ENCODE results near the gene HEG1.

Gene HEG1

DNA sequence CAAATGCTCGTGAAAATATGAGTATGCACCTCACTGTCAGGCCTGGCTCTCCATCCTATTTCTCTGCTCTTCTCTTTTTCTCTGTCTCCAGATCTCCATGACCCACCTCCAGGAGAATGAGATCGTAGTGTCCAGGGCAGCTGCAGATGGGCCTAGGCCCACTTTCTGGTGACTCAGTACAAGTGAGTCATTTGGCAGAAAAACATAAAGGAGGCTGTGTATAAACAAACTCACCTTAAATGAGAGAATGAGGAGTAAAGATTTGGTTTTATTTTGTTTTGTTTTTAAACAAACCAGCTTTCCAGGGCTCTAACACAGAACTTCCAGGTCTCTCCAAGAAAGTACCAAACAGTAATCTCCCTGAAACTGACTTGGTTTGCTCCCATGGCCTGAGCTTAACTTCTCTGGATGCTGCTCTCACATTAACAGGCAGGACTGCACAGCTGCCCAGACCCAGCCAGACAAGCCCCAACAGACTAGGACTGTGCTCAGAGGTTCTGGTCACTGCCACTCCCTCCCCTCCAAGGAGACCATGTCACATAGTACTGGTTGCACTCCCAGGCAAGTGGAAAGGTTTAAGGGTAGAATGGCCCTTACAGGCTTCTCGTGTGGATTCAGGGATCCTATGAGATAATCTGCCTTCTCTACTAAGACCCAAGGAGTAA is 1.5 kb upstream of the HEG1 start:
- H3K4me1 ChIP-seq (ENCODE audit: control insufficient read depth in 1 of 2, insufficient read depth in 2 of 2, low read length in 2 of 2): peaks cover 27 to 28% of the 10 kb centered on the region in 2 donors
- no peak overlapping the region for H3K27ac ChIP-seq (ENCODE audit: low read depth, low read length)
- peaks cover 8 to 15% of the 10 kb centered on the region in 2 donors for H3K27me3 ChIP-seq (ENCODE audit: control insufficient read depth in 1 of 2, insufficient read depth in 2 of 2, low read length in 2 of 2)
- H3K9me3 ChIP-seq (ENCODE audit: control insufficient read depth in 1 of 2, low read length in 2 of 2): no peaks in the 10 kb centered on the region
- no peaks in the 10 kb centered on the region for H3K36me3 ChIP-seq (ENCODE audit: control insufficient read depth in 1 of 2, insufficient read depth in 2 of 2, low read length in 2 of 2)
- no peak overlapping the region for H3K4me3 ChIP-seq (ENCODE audit: low read depth in 1 of 2, low read length in 2 of 2)
- H3K9ac ChIP-seq (ENCODE audit: low read depth in 1 of 2, low read length in 2 of 2): no peak overlapping the region

DNA sequence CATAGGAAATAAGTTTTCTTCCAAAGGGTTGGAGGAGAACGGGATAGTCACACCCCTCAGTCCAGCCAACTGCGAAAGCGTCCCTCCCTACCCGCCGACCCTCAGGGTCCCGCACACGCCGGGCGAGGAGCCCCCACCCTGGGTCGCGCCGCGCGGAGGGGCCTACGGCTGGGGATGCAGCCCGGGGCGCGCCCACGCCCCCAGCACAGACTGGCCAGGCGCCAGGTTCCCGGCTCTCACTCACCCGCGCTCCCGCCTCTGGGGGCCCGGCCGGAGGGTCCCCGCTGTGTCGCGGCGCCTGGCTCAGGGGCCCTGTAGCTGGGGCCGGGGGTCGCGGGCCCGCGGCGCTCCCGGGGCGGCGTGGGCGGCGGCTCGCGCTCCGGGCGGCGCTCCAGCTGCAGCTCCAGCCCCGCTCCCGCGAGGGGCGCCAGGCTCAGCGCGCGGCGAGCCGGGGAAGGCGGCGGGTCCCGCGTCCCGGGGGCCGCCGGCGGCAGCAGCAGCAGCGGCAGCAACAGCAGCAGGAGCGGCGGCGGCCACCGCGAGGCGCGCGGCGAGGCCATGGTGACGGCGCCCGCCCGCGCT is 375 bp downstream of the HEG1 start:
- Histone ChIP-seq H3K36me3 (ENCODE audit: control insufficient read depth in 1 of 2, insufficient read depth in 2 of 2, low read length in 2 of 2) (no peaks in the 10 kb centered on the region), H3K27ac (ENCODE audit: low read depth, low read length) (peak overlapping the region; percentile 45), H3K9ac (ENCODE audit: low read depth in 1 of 2, low read length in 2 of 2) (peak overlapping the region; percentile 58 to 59), H3K27me3 (ENCODE audit: control insufficient read depth in 1 of 2, insufficient read depth in 2 of 2, low read length in 2 of 2) (peaks cover 8 to 15% of the 10 kb centered on the region in 2 donors), H3K4me3 (ENCODE audit: low read depth in 1 of 2, low read length in 2 of 2) (peak overlapping the region; percentile 85 to 86), H3K9me3 (ENCODE audit: control insufficient read depth in 1 of 2, low read length in 2 of 2) (no peaks in the 10 kb centered on the region), H3K4me1 (ENCODE audit: control insufficient read depth in 1 of 2, insufficient read depth in 2 of 2, low read length in 2 of 2) (peaks cover 25 to 37% of the 10 kb centered on the region in 2 donors)

DNA sequence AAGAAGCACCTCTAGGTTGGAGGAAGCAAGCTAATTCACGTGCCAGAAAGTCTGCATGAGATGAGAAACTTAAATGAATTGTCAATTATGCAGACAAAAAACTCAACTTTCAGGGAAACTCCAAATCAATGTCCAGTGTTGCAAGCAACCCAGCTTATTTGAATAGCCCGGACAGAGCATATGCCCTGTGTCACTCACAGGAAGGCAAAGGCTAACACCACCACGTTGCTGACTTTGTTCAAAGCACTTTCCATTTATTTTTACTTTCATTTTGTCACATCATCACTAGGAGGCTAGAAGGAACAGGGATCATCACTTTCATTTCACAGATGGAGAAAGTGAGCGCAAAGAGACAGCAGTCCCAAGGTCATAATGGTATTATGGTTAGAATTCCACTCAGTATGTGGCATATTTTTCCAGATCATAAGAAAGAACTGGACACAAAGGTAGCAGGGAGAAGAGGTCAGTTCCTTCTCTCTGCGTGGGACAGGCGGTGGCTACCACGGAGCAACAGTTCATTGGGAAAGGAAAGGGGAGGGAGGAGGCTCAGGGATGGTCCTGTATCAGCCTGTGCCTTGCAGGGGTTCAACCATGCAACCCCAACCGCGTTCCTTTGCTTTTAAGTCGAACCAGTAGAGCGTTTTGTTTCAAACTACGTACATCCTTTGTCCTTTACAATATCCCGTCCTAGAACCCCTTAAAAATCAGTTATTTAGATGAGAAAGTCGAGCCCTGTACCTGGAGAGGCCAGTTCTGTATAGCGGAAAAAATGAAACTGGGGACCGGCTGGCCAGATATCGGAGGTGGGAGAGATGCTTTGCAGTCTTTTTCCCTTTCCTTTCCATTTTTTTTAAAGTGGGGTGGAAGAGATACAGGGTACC is 1.1 kb downstream of the HEG1 start:
- Histone ChIP-seq H3K9me3 (ENCODE audit: control insufficient read depth in 1 of 2, low read length in 2 of 2) (no peaks in the 10 kb centered on the region), H3K4me3 (ENCODE audit: low read depth in 1 of 2, low read length in 2 of 2) (peak overlapping the region; percentile 85 to 86), H3K4me1 (ENCODE audit: control insufficient read depth in 1 of 2, insufficient read depth in 2 of 2, low read length in 2 of 2) (peaks cover 25 to 37% of the 10 kb centered on the region in 2 donors), H3K9ac (ENCODE audit: low read depth in 1 of 2, low read length in 2 of 2) (peak overlapping the region; percentile 58 to 59), H3K27ac (ENCODE audit: low read depth, low read length) (peak overlapping the region; percentile 30), H3K36me3 (ENCODE audit: control insufficient read depth in 1 of 2, insufficient read depth in 2 of 2, low read length in 2 of 2) (no peaks in the 10 kb centered on the region), H3K27me3 (ENCODE audit: control insufficient read depth in 1 of 2, insufficient read depth in 2 of 2, low read length in 2 of 2) (peaks cover 8 to 15% of the 10 kb centered on the region in 2 donors)

DNA sequence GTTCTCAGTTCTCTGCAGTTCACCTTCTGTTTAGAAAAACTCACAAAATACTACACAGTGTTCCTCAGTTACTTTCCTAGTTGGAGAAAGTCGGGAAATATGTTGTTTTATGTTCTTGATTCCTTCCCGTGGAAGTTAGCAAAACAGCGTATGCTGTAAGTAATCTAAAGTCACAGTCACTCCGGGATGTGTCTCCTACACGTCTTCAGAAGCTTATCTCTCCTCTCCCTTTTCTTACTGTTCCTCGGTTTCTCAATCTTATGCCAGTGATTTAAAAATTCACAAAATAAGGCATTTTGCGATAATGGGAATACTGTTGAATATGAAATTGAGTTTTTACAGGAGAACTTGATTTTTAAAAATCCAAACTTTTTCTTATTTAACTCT is 1.7 kb downstream of the HEG1 start:
- Histone ChIP-seq H3K27me3 (ENCODE audit: control insufficient read depth in 1 of 2, insufficient read depth in 2 of 2, low read length in 2 of 2) (peaks cover 8 to 15% of the 10 kb centered on the region in 2 donors), H3K9me3 (ENCODE audit: control insufficient read depth in 1 of 2, low read length in 2 of 2) (no peaks in the 10 kb centered on the region), H3K36me3 (ENCODE audit: control insufficient read depth in 1 of 2, insufficient read depth in 2 of 2, low read length in 2 of 2) (no peaks in the 10 kb centered on the region), H3K9ac (ENCODE audit: low read depth in 1 of 2, low read length in 2 of 2) (no peak overlapping the region), H3K4me1 (ENCODE audit: control insufficient read depth in 1 of 2, insufficient read depth in 2 of 2, low read length in 2 of 2) (peaks cover 25 to 37% of the 10 kb centered on the region in 2 donors), H3K4me3 (ENCODE audit: low read depth in 1 of 2, low read length in 2 of 2) (peak overlapping the region; percentile 85 to 86), H3K27ac (ENCODE audit: low read depth, low read length) (no peak overlapping the region)

- Histone ChIP-seq H3K27ac (ENCODE audit: low read depth, low read length) (peak overlapping the region; percentile 49), H3K4me3 (ENCODE audit: low read depth in 1 of 2, low read length in 2 of 2) (peak overlapping the region in 1 of 2 donors; percentile 7), H3K9ac (ENCODE audit: low read depth in 1 of 2, low read length in 2 of 2) (no peak overlapping the region), H3K27me3 (ENCODE audit: control insufficient read depth in 1 of 2, insufficient read depth in 2 of 2, low read length in 2 of 2) (peaks cover 5 to 15% of the 10 kb centered on the region in 2 donors), H3K36me3 (ENCODE audit: control insufficient read depth in 1 of 2, insufficient read depth in 2 of 2, low read length in 2 of 2) (no peaks in the 10 kb centered on the region), H3K9me3 (ENCODE audit: control insufficient read depth in 1 of 2, low read length in 2 of 2) (no peaks in the 10 kb centered on the region), H3K4me1 (ENCODE audit: control insufficient read depth in 1 of 2, insufficient read depth in 2 of 2, low read length in 2 of 2) (peaks cover 25 to 37% of the 10 kb centered on the region in 2 donors)
Observed at GRCh38 chr3:125053304-125053699, 2.5 kb downstream of the HEG1 start.

DNA sequence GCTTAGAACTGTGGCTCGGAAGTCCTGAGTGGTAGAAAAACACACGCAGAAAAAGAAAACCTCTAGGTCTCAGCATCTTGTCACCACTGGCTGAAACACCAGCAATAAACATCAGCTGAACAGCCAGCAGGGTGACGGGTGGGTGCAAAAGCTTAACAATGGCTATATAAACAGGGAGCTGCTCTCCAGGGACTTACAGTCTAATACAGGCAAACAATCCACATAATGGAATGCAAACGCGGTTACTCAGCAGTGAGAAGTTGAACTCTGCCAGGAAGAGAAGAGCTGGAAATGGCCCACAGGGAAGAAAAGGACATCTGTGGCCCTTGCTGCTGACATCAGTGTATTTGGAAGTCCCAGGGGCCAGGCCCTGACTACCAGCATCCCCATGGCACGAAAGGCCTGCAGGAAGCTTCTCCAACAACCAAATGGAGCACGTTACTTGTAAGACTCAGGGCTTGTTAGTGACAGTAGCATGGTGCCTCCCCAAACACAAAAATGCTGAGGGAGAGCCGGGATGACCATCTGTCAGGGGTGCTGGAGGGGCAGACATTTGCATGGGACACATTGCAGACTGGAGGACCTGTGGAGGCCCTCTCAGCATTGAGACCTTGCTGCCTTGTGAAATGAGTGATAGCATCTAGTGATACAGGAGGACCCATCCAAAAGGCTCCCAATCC is 3.0 kb downstream of the HEG1 start:
- peaks cover 0 to 15% of the 10 kb centered on the region in 2 donors for H3K27me3 ChIP-seq (ENCODE audit: control insufficient read depth in 1 of 2, insufficient read depth in 2 of 2, low read length in 2 of 2)
- no peak overlapping the region for H3K4me3 ChIP-seq (ENCODE audit: low read depth in 1 of 2, low read length in 2 of 2)
- H3K36me3 ChIP-seq (ENCODE audit: control insufficient read depth in 1 of 2, insufficient read depth in 2 of 2, low read length in 2 of 2): no peaks in the 10 kb centered on the region
- no peak overlapping the region for H3K9ac ChIP-seq (ENCODE audit: low read depth in 1 of 2, low read length in 2 of 2)
- peaks cover 25 to 37% of the 10 kb centered on the region in 2 donors for H3K4me1 ChIP-seq (ENCODE audit: control insufficient read depth in 1 of 2, insufficient read depth in 2 of 2, low read length in 2 of 2)
- peak overlapping the region; percentile 49 for H3K27ac ChIP-seq (ENCODE audit: low read depth, low read length)
- no peaks in the 10 kb centered on the region for H3K9me3 ChIP-seq (ENCODE audit: control insufficient read depth in 1 of 2, low read length in 2 of 2)

DNA sequence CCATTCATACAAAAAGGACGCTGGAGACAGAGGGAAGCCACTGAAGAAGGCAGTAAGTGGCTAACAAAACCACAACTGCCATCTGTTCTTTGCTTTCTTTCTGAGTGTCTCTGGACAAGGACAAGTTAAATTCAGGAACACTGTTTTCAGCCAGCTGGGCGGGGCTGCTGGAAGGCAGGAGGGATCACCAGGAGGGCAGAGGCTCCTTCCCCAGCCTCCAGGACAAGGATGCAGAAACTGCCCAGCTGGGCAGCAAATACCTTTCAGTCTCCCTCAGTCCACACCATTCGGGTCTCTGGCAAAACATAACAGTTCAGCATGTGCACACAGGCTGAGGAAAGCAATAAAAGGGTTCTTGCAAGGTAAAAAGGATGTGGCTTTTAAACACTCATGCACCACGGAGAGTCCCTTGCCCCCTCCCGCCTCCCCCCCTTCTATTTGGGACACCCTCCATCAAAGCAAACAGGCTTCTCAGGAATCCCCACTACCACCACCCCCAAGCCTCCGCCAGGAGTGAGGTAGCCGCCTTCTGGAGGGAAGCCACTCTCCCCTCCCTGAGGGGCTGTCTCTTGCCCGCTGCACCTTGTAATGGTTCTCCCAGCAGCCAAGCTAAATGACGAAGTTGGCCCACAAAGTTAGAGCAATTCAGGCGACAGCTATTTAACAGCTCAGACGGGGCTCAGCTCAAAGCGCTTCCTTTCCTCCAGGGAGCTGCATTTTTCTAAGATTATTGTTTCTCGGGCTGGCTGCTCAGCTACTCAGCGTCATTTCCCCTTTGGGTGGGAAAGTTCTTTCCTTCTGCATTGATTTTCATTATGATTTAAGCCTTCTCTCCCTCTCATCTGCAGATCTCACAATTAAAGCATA is 3.8 kb downstream of the HEG1 start:
- Histone ChIP-seq H3K4me1 (ENCODE audit: control insufficient read depth in 1 of 2, insufficient read depth in 2 of 2, low read length in 2 of 2) (peaks cover 25 to 37% of the 10 kb centered on the region in 2 donors), H3K9ac (ENCODE audit: low read depth in 1 of 2, low read length in 2 of 2) (no peak overlapping the region), H3K4me3 (ENCODE audit: low read depth in 1 of 2, low read length in 2 of 2) (no peak overlapping the region), H3K27ac (ENCODE audit: low read depth, low read length) (no peak overlapping the region), H3K36me3 (ENCODE audit: control insufficient read depth in 1 of 2, insufficient read depth in 2 of 2, low read length in 2 of 2) (no peaks in the 10 kb centered on the region), H3K9me3 (ENCODE audit: control insufficient read depth in 1 of 2, low read length in 2 of 2) (no peaks in the 10 kb centered on the region), H3K27me3 (ENCODE audit: control insufficient read depth in 1 of 2, insufficient read depth in 2 of 2, low read length in 2 of 2) (peaks cover 0 to 9% of the 10 kb centered on the region in 2 donors)

DNA sequence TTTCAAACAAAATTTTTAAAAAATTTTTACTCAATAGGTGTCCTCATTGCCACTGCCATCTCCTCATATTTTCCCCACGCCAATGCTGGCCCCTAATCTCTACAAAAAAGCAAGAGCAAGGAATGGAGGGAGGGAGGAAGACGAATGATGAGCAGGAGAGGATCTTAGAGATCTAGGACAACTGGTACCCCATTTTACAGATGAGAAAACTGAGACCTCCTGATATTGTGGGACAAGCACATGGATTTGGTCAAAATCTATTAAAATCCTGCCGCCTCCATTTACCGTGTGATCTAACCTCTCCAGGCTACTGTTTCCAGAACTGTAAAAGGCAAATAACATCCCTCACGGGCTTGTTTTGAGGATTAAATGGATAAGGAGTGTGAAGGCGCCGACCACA is 4.6 kb downstream of the HEG1 start:
- Histone ChIP-seq H3K27me3 (ENCODE audit: control insufficient read depth in 1 of 2, insufficient read depth in 2 of 2, low read length in 2 of 2) (peaks cover 0 to 1% of the 10 kb centered on the region in 2 donors), H3K36me3 (ENCODE audit: control insufficient read depth in 1 of 2, insufficient read depth in 2 of 2, low read length in 2 of 2) (no peaks in the 10 kb centered on the region), H3K4me3 (ENCODE audit: low read depth in 1 of 2, low read length in 2 of 2) (no peak overlapping the region), H3K9ac (ENCODE audit: low read depth in 1 of 2, low read length in 2 of 2) (peak overlapping the region in 1 of 2 donors; percentile 17), H3K27ac (ENCODE audit: low read depth, low read length) (no peak overlapping the region), H3K4me1 (ENCODE audit: control insufficient read depth in 1 of 2, insufficient read depth in 2 of 2, low read length in 2 of 2) (peaks cover 20 to 37% of the 10 kb centered on the region in 2 donors), H3K9me3 (ENCODE audit: control insufficient read depth in 1 of 2, low read length in 2 of 2) (no peaks in the 10 kb centered on the region)

DNA sequence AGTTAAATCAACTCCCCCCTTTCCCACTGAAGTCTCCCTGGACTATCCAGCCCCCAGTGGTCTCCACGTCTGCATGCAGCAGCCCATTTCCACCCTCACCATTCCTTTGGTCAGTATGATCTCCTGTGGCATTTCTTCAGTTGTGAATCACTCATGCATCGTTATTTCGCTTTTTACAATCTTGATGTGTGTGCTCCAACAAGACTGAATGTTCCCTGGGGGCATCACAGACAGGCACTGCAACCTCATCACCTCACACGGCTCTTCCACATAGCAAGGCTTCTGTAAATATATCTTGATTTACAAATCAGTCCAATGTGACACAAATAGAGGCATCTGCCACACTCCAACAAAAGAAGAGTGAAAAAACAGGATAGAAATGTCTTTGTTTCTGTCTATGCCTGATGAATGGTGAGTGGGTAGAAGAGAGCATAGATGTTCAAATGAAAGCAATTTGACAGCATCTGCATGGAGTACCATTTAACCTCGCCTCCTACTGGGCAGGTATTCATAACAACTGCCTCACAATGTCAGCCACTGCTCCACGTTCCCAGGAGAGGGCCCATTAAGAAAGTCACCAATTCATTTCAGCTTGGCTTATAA is 5.2 kb downstream of the HEG1 start:
- H3K36me3 ChIP-seq (ENCODE audit: control insufficient read depth in 1 of 2, insufficient read depth in 2 of 2, low read length in 2 of 2): no peaks in the 10 kb centered on the region
- peaks cover 22 to 37% of the 10 kb centered on the region in 2 donors for H3K4me1 ChIP-seq (ENCODE audit: control insufficient read depth in 1 of 2, insufficient read depth in 2 of 2, low read length in 2 of 2)
- H3K27me3 ChIP-seq (ENCODE audit: control insufficient read depth in 1 of 2, insufficient read depth in 2 of 2, low read length in 2 of 2): no peaks in the 10 kb centered on the region
- no peak overlapping the region for H3K27ac ChIP-seq (ENCODE audit: low read depth, low read length)
- no peak overlapping the region for H3K4me3 ChIP-seq (ENCODE audit: low read depth in 1 of 2, low read length in 2 of 2)
- no peaks in the 10 kb centered on the region for H3K9me3 ChIP-seq (ENCODE audit: control insufficient read depth in 1 of 2, low read length in 2 of 2)
- no peak overlapping the region for H3K9ac ChIP-seq (ENCODE audit: low read depth in 1 of 2, low read length in 2 of 2)

Data from duodenal mucosa (tissue), 2 donors.